Transverse colon (tissue), 4 donors: ENCODE data around the gene SHQ1.

Source experiments
- POLR2A ChIP-seq: fragments of 450-650 bp; IDR thresholded peaks from one replicate; pipeline ENCODE4 v1.6.1; 2016; ENCODE audit warnings: antibody characterized with exemption, mild to moderate bottlenecking, moderate library complexity
- POLR2AphosphoS5 ChIP-seq, 3 donors: sonication (generic); formaldehyde crosslinking; IDR thresholded peaks; one replicate each; pipeline ENCODE4 v1.6.1; 2016; ENCODE audit warnings: antibody characterized with exemption in 3 of 3
- TF ChIP-seq, protein P1 (sequence below), 5 experiments: fragments of 200-600 bp in 3 of 5; fragments of 450-650 bp in 2 of 5; sonication (generic) in 3 of 5; IDR thresholded peaks; 1 replicate in 2 of 5; 2 replicates in 3 of 5; pipeline ENCODE4 v1.5.1; 2016 to 2017; ENCODE audit warnings: antibody characterized with exemption in 5 of 5, inconsistent platforms in 3 of 5, mild to moderate bottlenecking in 2 of 5, moderate library complexity in 1 of 5

DNA sequence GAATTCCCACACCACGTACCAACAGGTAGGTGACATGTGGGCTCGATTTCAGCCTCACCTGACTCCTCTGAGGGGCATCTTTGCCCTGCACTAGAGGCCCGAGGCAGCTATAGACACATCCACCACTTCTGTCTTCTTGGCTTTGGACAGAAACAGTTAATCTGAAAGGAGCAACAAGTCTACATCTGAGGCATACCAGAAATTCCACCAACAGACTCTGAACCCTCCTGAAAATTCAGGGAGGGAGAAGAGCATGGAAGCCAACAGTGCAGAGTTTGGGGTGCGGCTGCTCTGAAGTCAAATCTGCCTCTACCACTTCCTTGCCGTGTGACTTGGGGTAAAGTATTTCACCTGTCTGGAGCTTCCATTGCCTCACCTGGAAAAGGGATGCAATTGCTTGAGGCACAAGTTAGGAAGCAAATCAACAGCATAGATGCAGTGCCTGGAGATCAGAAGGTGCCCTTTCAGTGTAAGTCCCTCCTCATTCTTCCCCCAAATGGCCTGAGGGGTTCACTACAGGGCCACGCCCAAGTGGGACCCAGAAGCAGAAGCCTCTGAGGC, 119.8 kb downstream of the SHQ1 start:
- TF ChIP-seq, protein P1, sequence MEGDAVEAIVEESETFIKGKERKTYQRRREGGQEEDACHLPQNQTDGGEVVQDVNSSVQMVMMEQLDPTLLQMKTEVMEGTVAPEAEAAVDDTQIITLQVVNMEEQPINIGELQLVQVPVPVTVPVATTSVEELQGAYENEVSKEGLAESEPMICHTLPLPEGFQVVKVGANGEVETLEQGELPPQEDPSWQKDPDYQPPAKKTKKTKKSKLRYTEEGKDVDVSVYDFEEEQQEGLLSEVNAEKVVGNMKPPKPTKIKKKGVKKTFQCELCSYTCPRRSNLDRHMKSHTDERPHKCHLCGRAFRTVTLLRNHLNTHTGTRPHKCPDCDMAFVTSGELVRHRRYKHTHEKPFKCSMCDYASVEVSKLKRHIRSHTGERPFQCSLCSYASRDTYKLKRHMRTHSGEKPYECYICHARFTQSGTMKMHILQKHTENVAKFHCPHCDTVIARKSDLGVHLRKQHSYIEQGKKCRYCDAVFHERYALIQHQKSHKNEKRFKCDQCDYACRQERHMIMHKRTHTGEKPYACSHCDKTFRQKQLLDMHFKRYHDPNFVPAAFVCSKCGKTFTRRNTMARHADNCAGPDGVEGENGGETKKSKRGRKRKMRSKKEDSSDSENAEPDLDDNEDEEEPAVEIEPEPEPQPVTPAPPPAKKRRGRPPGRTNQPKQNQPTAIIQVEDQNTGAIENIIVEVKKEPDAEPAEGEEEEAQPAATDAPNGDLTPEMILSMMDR (IDR thresholded peaks at IDR 0.05) = no peak
- TF ChIP-seq POLR2A (no peak), POLR2AphosphoS5 (IDR thresholded peaks at IDR 0.05) (no peak)
